VCaP (cell line): ENCODE results near the gene ATP8A2.

Experiments
- H3K27ac ChIP-seq: fragments of 450-650 bp; 2 replicates; pipeline ENCODE4 v1.5.1; 2017
- CTCF ChIP-seq: fragments of 450-650 bp; conservative IDR thresholded peaks from 2 replicates; pipeline ENCODE4 v1.5.1; 2017; ENCODE audit warnings: mild to moderate bottlenecking, moderate library complexity

ATP8A2 gene

GRCh38 chr13:26041444-26041843, 669.7 kb downstream of the ATP8A2 start:
- no peak for TF ChIP-seq CTCF
- no peak overlapping the region for H3K27ac ChIP-seq

GRCh38 chr13:26042785-26043184, 671.0 kb downstream of the ATP8A2 start:
- no peak for TF ChIP-seq CTCF
- H3K27ac ChIP-seq: no peak overlapping the region

GRCh38 chr13:26045142-26045541, 673.4 kb downstream of the ATP8A2 start:
- no peak overlapping the region for H3K27ac ChIP-seq
- no peak for TF ChIP-seq CTCF

DNA sequence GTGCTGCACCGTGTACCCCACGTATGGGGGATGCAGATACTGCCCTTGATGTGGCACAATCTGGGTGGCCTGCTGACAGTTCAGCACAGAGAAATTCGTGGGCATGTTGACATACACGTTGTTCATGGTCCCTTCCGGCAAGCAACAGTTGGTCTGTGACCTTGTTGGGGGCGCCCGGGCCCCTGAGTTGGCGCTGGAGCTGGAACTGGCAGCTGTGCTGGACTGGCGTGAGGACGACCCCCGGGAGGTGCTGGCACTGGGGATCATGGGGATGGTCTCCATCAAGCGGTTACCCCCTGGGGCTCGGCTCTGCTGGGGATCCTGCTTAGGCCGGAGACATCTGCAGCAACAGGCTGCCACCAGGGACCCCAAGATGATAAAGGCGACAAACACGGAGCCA, 674.9 kb downstream of the ATP8A2 start:
- no peak overlapping the region for H3K27ac ChIP-seq
- TF ChIP-seq CTCF: no peak

DNA sequence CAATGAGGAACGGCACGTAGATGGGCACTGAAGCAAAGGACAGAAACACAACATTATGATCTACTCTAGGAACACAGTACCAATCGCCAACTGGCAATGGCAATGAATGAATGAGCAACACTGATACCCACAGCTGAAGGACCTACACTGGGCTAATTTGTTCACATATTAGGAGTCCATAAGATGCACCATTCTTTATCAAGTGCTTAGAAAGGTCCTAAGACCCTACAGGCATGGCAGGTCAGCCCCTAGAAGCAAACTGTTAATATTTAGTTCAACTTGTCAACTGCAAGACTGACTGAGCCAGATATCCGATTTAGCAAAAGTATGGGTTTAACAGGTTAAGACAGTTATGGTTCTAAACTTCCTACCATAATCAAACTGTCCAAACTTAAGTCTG, 675.3 kb downstream of the ATP8A2 start:
- TF ChIP-seq CTCF: no peak
- H3K27ac ChIP-seq: no peak overlapping the region

DNA sequence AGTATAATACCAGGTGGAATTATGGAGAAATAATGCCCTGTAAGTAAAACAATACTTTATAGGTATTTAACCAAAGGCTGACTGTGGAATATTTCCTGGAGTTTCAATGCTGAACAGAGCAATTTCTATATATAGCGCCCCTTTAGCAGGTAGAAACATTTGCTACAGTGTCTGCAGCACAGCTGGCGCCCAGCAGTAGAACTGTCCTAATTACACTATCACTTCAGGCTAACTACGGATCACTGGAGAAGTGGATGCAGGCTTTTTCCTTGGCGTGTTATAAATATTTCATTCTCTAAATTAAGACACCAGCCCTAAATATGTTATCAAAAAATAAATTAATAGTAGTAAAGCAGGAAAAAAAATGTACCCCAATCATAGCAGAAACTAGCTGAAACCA, 677.0 kb downstream of the ATP8A2 start:
- H3K27ac ChIP-seq: no peak overlapping the region
- no peak for TF ChIP-seq CTCF

- H3K27ac ChIP-seq: no peak overlapping the region; the same call in 1 of the 2 replicates
- no peak for TF ChIP-seq CTCF
Measured at GRCh38 chr13:26050568-26051230, 678.9 kb downstream of the ATP8A2 start.
